IPS DF 19.7 (cell line): ENCODE results near the gene PCSK6.
"Not testable (repeated sequence)": the region's sequence is repeated elsewhere in the genome, so short reads cannot be mapped to it uniquely, and the experiment has no call there.

ENCODE experiments used
- DNase-seq: peaks from one replicate; pipeline ENCODE4 v3.0.0-alpha.2; 2013; ENCODE audit warnings: low read depth, low spot score

The PCSK6 gene

DNA sequence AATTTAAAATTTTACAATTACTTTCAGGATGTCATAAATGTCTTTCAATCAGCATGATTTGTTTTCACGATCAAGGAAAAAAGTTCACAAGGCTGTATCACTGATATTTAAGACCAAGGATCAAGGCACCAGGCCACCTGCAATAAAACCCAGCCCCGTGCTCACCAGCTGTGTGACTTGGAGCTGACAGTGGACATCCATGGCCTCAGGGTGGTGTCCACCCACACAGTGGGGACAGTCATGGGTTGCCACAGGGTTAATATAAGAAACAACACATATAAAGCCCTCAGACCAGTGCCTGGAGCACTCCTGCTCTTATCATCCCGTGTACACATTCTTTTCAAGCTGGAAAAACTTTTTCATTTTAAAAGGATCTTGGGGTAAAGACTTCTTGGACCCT lies 56.5 kb downstream of the PCSK6 start:
- DNase-seq: no peak

DNA sequence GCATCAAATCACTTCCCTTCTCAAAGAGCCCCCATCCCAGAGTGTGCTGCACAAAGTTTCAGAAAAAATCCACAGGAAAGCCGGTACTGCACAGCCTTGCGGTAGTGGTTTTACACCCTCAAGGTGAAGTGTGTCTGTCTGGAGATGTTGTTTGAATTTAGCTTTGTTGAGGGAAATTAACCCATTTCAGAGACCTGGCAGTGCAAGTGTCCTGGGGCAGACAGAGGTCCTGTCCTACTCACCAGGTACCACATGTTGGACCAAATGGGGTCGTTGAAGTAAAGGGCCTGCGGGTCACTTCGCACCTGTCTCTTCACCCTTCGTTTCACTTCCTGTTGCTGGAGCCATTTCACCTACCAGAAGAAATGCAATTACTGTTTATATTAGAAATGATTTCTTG lies 57.8 kb downstream of the PCSK6 start:
- no peak for DNase-seq

DNA sequence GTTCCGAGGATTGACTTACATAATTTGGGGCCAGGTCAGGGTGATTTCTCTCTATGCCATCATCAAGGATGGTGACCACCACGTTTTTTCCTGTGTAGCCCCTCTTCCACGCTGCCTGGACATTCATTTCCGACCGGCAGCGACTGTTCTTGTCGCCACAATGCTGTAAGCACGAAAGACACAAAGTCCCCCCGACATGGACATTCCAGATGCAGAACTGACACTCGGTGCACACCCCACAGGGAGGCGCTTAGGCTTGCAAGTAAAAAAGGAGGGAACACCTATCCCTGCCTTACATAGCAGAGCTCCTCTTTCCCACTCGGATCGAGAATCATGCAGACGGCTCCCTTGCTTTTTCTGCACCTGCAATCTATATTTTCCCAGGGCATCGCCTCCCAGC lies 58.2 kb downstream of the PCSK6 start:
- DNase-seq: no peak

GRCh38 chr15:101429646-101430045 lies 59.9 kb downstream of the PCSK6 start:
- no peak for DNase-seq

- no peak for DNase-seq
Measured at GRCh38 chr15:101429191-101429590, 60.3 kb downstream of the PCSK6 start.

GRCh38 chr15:101428758-101429157 lies 60.7 kb downstream of the PCSK6 start:
- no peak for DNase-seq

DNA sequence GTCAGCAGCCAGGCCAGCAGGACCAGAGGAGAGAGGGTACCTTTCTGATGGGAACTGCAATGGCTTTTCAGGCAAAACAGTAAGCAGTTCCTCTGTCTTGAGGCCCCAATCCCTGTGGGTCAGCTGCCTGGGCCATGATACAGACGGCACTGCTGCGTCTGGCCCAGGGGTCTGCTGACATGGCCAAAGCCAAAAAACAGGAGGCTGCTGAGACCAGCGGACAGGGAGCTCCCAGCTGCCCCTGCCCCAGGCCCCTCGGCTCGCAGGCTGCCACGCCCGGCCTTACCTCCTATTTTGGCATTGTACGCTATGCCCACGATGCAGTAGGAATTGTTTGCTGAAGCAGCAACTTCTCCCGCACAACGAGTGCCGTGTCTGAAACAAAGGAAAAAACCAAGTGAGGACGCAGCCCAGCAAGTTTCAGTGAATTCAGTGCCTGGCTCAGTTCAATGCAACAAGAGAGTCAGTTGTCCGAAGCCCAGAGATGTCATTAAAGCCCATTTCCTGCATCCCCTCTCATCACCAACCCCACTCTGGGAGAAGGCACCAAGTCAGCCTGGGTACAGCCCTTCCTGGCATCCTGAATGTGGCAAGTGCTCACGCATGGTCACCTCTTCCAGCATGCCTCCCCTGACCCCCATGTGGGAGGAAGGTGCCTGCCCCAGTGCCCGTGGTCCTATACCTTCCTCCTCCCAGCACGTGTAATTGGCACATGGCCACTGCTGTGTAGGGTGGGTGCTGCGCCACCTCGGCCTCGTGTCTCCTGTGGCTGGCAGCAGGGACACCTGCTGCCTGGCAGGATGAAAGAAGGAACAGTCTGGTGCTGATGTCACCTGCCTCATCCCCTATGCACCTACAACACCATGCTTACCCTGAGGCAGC lies 61.7 kb downstream of the PCSK6 start:
- no peak for DNase-seq

GRCh38 chr15:101426761-101427333 lies 62.7 kb downstream of the PCSK6 start:
- no peak for DNase-seq

- peak; percentile 28 for DNase-seq
Measured at GRCh38 chr15:101425787-101426365, 63.6 kb downstream of the PCSK6 start.

- no peak for DNase-seq
Measured at GRCh38 chr15:101424984-101425383, 64.5 kb downstream of the PCSK6 start.

DNA sequence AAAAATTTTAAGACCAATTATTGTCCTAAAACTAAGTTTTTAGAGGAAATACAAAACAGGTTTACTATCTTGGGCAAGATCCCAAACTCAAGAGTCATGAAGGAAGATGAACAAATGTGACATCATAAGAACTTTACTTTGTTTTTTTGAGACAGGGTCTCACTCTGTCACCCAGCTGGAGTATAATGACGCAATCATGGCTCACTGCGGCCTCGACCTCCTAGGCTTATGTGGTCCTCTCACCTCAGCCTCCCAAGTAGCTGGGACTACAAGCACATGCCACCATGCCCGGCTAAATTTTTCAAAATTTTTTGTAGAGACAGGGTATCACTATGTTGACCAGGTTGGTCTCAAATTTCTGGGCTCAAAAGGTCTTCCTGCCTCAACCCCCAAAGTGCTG lies 69.3 kb downstream of the PCSK6 start:
- DNase-seq: no peak

DNA sequence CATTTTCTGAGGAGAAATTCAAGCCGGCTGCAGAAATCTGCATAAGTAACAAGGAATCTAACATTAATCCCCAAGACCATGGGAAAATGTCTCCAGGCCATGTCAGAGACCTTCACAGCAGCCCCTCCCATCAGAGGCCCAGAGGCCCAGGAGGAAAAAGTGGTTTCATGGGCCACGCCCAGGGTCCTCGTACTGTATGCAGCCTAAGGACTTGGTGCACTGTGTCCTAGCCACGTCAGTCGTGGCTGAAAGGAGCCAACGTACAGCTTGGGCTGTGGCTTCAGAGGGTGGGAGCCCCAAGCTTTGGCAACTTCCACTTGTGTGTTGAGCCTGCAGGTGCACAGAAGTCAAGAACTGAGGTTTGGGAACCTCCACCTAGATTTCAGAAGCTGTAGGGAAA lies 73.0 kb downstream of the PCSK6 start:
- DNase-seq: not testable (repeated sequence)

- DNase-seq: no peak
Measured at GRCh38 chr15:101413239-101413638, 76.3 kb downstream of the PCSK6 start.

DNA sequence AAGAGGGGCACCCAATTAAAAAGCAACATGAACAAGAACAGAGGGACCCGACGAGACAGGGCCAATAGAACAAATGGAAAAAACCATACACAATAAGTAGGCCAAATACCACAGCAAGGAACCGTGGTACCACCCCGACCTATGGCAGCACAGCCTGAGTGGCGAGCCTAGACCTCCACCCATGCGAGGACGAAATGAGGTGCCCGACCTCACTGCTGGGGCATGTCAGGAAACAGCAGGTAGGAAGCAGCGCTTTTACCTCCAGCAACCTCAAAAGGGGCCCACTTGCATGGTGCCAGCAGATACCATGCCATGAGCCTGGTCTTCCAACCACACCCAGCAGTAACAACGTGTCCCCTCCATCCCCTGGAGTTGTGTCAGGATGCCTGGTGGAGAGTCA lies 77.9 kb downstream of the PCSK6 start:
- DNase-seq: no peak

- DNase-seq: no peak
Measured at GRCh38 chr15:101411085-101411484, 78.4 kb downstream of the PCSK6 start.

DNA sequence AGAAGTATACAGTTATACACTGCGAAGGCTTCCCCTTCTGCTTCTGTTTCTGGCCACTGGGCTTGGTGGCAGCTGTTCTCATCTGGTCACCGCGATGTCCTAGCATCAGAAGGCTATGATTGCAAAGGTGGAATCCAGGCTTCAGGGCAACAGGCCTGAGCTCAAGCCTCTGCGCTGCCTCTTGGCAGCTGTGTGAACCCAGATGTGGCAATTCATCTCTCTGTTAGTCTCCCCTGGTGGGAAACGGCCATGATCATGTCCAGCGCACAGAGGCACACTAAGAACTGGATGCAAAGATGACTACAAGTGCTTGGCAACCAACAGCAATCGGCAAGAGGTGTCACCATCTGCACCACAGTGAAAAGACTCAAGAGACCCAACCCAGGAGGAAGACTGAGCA lies 78.9 kb downstream of the PCSK6 start:
- DNase-seq: no peak

DNA sequence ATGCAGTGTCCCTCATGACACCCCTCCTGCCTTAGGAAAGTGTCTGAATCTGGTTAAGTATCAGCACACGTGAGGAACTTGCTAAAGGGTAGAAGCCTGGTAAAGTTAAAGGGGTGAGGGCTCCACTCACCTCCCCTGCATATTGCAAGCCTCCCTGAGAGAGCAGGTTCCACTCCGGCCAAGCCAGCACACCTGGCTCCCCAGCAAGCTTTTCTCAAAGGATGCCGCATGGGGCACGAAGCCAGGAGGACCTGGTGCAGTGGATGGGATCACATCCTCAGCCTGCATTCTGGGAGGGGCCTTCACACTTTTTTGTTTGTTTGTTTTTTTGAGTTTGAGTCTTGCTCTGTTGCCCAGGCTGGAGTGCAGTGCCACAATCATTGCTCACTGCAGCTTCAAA lies 79.9 kb downstream of the PCSK6 start:
- DNase-seq: no peak

DNA sequence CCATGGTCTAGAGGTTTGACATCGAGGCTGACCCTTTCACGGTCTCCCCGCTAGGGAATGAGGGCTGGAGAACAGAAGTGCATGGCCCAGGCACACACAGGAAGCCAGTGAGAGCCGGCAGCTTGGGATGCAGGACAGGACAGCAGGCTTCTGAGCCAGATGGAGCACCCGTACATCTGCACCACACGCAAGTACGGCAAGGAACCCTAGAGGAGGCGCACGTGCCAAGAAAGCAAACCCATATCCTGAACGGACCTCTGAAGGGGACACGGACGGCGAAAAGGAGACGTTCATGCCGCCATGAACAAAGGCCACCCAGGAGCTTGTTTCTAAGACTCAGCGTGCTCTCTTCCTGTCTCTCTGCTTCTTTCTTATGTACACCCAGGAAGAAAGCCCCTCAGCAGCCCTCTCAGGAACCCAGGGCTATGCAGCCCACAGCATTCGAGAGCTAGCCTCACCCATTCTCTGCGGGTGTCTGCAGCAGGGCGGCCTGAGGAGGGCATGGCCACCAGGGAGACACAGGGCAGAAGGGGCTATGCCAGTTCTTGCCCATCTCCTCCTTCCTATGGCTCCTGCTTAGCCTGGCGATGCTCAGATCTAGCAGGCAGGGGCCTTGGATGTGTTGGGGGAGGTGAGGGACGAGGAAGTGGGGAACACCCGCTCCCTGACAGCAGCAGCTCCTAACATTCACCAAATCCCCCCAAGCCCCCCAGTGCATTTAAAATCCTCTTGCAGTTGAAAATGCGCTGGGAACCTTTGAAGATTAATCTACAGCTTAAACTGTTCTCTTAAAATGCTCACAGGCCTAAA lies 81.3 kb downstream of the PCSK6 start:
- no peak for DNase-seq

DNA sequence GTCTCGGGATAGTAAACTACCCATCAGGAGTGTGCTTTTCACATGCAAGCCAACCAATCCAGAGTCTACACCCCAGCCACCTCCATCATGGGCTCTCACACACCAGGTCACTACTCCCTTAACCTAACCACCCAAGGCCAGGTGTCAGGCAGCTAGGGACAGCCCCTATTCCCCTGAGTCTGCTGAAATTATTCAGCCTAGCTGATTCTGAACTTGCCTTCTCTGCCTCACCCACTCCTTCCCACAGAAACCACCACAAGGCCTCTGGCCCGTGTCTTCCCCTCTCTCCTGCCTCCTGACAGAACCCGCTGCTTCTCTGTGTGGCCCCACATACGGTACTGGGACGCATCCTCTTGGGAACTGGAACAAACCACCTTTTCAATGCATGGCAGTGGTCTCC lies 82.1 kb downstream of the PCSK6 start:
- DNase-seq: no peak

- no peak for DNase-seq
Measured at GRCh38 chr15:101406526-101407195, 82.8 kb downstream of the PCSK6 start.

GRCh38 chr15:101406036-101406435 lies 83.5 kb downstream of the PCSK6 start:
- no peak for DNase-seq

- DNase-seq: no peak
Measured at GRCh38 chr15:101404245-101404644, 85.3 kb downstream of the PCSK6 start.
